ENCODE results near the gene ELANE.

DNA sequence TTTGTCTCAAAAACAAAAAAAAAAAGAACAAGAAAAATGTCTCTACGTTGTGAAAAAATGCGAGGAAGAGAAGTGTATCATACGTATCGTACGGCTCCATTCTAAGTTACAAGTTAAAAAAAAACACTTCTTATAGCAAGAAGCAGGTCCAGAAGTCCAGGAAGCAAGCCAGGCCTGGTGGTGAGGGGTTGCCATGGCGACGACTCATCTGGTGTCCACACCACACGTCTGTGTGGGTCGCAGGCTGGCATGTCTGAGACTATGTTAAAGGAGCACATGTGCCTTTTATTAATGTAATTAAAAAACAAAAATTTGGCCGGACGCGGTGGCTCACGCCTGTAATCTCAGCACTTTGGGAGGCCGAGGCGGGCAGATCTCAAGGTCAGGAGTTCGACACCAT is 35.0 kb downstream of the ELANE start:
- TF ChIP-seq, protein P1, sequence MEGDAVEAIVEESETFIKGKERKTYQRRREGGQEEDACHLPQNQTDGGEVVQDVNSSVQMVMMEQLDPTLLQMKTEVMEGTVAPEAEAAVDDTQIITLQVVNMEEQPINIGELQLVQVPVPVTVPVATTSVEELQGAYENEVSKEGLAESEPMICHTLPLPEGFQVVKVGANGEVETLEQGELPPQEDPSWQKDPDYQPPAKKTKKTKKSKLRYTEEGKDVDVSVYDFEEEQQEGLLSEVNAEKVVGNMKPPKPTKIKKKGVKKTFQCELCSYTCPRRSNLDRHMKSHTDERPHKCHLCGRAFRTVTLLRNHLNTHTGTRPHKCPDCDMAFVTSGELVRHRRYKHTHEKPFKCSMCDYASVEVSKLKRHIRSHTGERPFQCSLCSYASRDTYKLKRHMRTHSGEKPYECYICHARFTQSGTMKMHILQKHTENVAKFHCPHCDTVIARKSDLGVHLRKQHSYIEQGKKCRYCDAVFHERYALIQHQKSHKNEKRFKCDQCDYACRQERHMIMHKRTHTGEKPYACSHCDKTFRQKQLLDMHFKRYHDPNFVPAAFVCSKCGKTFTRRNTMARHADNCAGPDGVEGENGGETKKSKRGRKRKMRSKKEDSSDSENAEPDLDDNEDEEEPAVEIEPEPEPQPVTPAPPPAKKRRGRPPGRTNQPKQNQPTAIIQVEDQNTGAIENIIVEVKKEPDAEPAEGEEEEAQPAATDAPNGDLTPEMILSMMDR (IDR thresholded peaks at IDR 0.05) = no peak
- TF ChIP-seq POLR2A (IDR thresholded peaks at IDR 0.05) = no peak

Measured in esophagus squamous epithelium (tissue), 4 donors.